Stimulated activated CD8-positive, alpha-beta memory T cell treated with anti-CD3 and anti-CD28 coated beads, Interleukin-15, amount 100 ng/mL, for 48 hours (primary cell): ENCODE results near the gene WDR31.
"Not testable (repeated sequence)": the region's sequence is repeated elsewhere in the genome, so short reads cannot be mapped to it uniquely, and the experiment has no call there.

Experiments
- DNase-seq, 2 donors: peaks; one replicate each; pipeline ENCODE4 v3.0.0-alpha.2; 2020; ENCODE audit warnings: low read depth in 2 of 2

The WDR31 gene

GRCh38 chr9:113368982-113369854 lies 29.1 kb upstream of the WDR31 start:
- DNase-seq = no peak

DNA sequence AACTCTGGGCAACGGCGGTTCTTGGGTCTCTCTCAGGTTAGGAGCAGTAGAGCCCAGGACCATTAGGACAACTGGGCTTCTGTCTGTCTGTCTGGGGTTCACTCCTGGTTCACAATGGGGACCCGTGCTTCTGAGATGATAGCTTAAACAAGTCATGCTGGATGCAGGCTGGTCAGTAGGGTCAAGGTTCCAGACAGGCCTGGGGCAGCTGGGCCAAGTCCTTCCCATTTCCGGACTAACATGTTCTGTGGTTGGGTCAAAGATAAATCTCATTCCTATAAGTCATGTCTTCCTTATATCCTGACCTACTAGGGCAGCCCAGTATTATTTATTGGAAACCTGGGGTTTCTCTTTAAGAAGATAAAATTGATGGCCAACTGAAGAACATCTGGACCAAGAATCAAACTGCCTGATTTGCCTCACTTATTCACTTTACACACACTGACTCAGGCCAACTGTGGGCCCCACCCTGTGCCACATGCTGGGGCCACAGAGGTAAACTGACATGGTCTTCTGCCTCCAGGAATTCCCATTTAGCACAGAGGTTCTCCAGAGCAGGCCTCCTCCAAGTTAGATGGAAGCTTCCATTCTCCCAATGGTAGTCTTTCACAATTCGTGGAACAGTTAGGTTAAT lies 28.4 kb upstream of the WDR31 start:
- no peak for DNase-seq

DNA sequence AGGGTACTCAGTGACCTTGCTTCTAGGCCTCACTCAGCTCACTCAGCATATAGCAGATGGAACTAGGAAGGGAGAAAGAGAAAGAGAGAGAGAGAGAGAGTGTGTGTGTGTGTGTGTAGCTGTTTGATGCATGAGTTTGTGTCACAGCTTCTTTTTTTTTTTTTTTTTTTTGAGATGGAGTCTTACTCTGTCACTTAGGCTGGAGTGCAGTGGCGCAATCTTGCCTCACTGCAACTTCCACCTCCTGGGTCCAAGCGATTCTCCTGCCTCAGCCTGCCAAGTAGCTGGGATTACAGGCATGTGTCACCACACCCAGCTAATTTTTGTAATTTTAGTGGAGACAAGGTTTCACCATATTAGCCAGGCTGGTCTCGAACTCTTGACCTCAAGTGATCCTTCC lies 25.6 kb upstream of the WDR31 start:
- not testable (repeated sequence) for DNase-seq

GRCh38 chr9:113364951-113365350 lies 24.9 kb upstream of the WDR31 start:
- no peak for DNase-seq

DNA sequence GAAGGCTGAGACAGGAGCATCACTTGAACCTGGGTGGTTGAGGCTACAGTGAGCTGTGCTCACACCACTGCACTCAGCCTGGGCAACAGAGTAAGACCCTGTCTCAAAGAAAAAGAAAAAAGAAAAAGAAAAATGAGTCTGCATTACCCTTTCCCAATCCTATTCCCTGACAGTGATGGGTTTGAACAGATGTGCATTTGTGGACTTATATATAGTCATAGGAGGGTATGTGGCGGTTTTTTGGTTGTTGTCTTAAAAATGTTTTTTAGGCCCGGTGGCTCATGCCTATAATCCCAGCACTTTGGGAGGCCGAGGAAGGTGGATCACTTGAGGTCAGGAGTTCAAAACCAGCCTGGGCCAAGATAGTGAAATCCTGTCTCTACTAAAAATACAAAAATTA lies 23.3 kb upstream of the WDR31 start:
- no peak for DNase-seq

DNA sequence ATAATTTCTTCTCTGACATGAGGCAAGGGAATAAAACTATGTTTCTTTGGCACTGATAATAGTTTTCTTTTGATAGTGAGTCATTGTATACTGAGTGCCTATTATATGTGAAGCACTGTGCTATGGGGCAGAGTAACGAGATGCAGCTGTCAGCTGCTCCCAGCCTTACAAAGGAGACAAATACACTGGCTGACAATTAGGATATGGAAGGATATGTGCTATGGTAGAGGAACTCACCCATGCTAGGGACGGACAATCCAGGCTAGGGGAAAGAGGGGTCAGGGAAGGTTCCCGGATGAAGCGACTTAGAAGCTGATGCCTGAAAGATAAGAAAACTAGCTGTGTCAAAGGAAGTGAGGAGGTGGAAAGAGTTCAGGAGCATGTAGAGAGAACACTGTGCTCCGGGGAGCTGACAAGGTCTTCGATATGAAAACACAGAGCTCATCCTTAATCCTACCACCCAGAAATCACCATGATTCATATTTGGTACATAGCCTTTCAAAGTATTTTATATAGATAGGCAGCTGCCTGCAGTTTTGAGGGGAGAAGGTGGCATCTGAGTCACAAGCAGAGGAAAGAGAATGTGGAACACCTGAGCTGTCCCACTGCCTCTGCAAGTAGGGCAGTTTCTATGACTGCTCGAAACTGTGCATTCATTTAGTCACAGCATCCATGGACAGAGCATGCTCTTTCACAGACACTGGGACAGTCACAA lies 21.4 kb upstream of the WDR31 start:
- DNase-seq = peak in 1 of 2 donors; percentile 28

DNA sequence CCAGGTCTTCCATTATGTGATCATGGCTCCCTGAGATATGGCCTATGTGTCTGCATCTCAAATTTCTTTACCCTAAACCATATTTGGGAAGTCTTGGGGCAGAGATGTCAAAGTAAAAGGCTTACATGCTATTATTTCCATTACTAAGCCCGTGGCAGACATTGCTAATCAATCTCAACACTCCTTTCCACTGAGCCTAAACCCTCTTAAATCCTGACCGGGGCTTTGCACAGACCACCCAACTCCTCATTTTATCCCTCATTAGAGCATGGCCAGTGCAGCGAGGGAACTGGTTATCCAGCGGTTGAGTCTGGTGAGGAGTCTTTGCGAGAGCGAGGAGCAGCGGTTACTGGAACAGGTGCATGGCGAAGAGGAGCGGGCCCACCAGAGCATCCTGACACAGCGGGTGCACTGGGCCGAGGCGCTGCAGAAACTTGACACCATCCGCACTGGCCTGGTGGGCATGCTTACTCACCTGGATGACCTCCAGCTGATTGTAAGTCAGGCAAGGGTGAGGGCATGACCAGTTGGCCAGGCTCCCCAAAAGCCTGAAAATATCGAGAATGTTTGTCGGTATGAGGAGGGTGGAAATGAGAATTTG lies 20.3 kb upstream of the WDR31 start:
- DNase-seq = no peak

DNA sequence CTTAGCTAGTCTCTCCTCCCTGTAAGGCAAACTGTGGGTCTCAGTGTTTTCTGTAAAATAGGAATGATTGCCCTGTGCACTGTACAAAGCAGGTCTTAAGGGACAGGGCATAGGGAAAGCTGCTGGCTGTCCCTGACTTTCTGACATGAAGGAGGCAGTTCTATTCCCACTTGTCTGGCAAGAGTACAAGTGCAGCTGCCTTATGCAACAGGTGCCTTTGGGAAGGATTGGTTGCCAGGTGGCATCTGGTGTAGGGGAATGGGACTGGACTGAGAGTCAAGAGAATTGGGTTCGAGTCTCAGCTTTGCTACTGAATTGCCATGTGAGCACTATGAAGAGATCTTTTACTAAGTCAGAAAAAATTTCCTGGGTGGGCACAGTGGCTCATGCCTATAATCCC lies 19.3 kb upstream of the WDR31 start:
- DNase-seq = no peak

- DNase-seq = no peak
These were observed 16.7 kb upstream of the WDR31 start for GRCh38 chr9:113356686-113357292.

- no peak for DNase-seq
These were observed 15.0 kb upstream of the WDR31 start for GRCh38 chr9:113355040-113355596.

GRCh38 chr9:113352411-113352810 lies 12.3 kb upstream of the WDR31 start:
- DNase-seq = no peak

- DNase-seq = no peak
These were observed 11.9 kb upstream of the WDR31 start for GRCh38 chr9:113352006-113352405.

- DNase-seq = peak in 1 of 2 donors; percentile 38
These were observed 10.9 kb upstream of the WDR31 start for GRCh38 chr9:113350937-113351336.

- no peak for DNase-seq
These were observed 10.1 kb upstream of the WDR31 start for GRCh38 chr9:113350107-113350661.

DNA sequence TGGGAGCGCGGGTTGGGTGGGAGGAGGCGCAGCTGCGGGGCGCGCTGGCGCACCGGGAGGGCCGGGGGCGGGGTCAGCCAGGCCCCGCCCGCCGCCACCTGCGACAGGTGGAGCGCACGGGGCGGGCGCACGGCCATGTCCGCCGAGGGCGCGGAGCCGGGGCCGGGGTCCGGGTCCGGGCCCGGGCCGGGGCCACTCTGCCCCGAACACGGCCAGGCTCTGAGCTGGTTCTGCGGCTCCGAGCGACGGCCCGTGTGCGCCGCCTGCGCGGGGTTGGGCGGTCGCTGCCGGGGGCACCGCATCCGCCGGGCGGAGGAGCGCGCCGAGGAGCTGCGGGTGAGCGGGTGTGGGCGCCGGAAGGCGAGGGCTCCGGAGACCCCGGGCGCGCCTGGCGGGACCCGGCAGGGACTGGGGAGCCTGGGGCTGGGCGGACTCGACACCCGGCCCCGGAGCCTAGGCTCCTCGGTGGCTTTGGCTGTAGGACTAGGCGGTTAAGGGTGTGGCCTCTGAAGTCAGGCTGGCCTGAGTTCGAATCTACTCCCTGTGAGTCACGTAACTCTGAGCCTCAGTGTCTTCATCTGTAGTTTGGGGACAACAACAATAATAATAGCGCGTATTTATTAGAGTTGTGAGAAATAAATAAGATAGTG lies 9.5 kb upstream of the WDR31 start, which contains the start of gene BSPRY:
Gene BSPRY (plus strand): TSS at position 97 of the 650 bp plus-strand sequence. CDS start 39 bp downstream, at position 136.
- no peak for DNase-seq

- DNase-seq = no peak
These were observed 9.0 kb upstream of the WDR31 start for GRCh38 chr9:113349066-113349444.

- DNase-seq = no peak
These were observed 8.4 kb upstream of the WDR31 start for GRCh38 chr9:113348437-113348836.

DNA sequence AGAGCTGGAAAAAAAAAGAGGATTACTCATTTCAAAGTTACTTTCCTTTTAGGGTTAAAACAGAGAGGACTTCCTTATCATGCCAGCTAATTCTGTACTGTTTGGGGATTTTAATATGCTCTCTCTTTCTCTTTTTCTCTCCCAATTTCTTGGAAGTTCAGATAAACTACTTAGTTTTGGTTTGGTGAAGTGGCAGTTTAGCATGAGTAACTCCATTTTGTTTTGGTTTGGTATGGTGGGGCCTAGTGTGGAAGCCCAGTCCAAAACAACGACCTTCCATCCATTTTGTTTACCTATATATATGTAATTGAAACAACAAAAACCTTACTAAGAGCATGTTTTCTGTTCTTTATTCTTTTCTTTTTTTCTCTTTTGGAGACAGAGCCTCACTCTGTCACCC lies 5.6 kb upstream of the WDR31 start:
- DNase-seq = no peak

DNA sequence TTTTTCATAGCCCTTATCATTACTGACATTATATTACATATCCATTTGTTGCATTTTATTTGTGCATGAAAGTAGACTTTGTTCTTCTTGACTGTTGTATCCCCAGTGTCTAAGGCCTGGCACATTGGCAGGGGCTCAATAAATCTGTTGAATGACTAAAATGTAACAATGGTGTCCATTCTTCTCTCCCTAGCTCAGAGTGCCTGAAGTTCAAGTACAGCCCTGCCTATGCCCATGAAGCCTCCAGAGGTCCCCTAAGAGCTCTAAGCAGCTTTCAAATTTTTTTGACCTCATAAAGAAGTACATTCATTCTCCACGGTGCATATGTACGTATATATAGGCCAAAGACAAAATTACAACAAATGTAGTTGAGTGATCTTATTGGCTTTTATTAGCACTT lies 5.1 kb upstream of the WDR31 start:
- DNase-seq = no peak

GRCh38 chr9:113343732-113344231 lies 3.7 kb upstream of the WDR31 start:
- no peak for DNase-seq
